GM12878 (cell line): Measurements from ENCODE around the gene RERE. TPM values are rescaled to one million over a fixed set of nuclear protein-coding genes. Genes with fewer than 3 reads are reported as not detected.

Source experiments
- ATAC-seq: fragments of 200-7000 bp; cut with Tn5 transposase; 3 replicates; pipeline ENCODE4 v1.9.1; 2020; ENCODE audit warnings: mild to moderate bottlenecking, moderate library complexity
- BruUV-seq: library from RNA; stranded (reverse); fragments of 400-500 nt; replicated peaks from 2 replicates; lab custom pipeline; 2021; lab: Mats Ljungman, UMichigan
- CTCF ChIA-PET: fragments of 300-600 bp; sonication (Branson Sonifier 250); formaldehyde crosslinking; extraction: SDS; loops from one replicate; lab custom pipeline; 2021; ENCODE audit warnings: inconsistent platforms; lab: Yijun Ruan, JAX
- POLR2A ChIA-PET: fragments of 350-600 bp; formaldehyde crosslinking; extraction: SDS; loops from one replicate; lab custom pipeline; 2021; ENCODE audit warnings: inconsistent platforms; lab: Charles Lee
- RAD21 ChIA-PET: fragments of 300-600 bp; sonication (Branson Sonifier 250); formaldehyde crosslinking; loops from one replicate; lab custom pipeline; 2023; ENCODE audit warnings: antibody characterized with exemption; ENCODE audit not compliant: unreplicated experiment; lab: Charles Lee
- SMC1A ChIA-PET: fragments of 300-600 bp; sonication (Branson Sonifier 250); formaldehyde crosslinking; loops from one replicate; lab custom pipeline; 2023; ENCODE audit not compliant: unreplicated experiment, uncharacterized antibody; lab: Charles Lee
- DNase-seq: peaks from one replicate; pipeline ENCODE4 v3.0.0-alpha.2; 2011; ENCODE audit warnings: low read depth, low spot score
- FAIRE-seq: peaks from 3 replicates; lab custom pipeline; 2011; peaks lifted over from hg19 to GRCh38; lab: Jason Lieb, UNC
- H2AFZ ChIP-seq: 2 replicates; pipeline ENCODE4 v1.6.0; 2011; ENCODE audit warnings: low read depth, low read length, control low read depth; ENCODE audit not compliant: control insufficient read depth
- H3K27ac ChIP-seq: 2 replicates; pipeline ENCODE4 v1.5.1; 2011; ENCODE audit warnings: control low read depth; ENCODE audit not compliant: control insufficient read depth, insufficient read depth
- H3K27me3 ChIP-seq, 2 experiments: replicated peaks in 1 of 2; 2 replicates each; pipeline versions ENCODE4 v1.6.0 to v1.6.1; 2011; ENCODE audit warnings: low read length in 1 of 2; ENCODE audit not compliant: control insufficient read depth in 2 of 2, insufficient read depth in 2 of 2
- H3K36me3 ChIP-seq, 2 experiments: 2 replicates each; pipeline ENCODE4 v1.5.1; 2011; ENCODE audit warnings: low read length in 1 of 2; ENCODE audit not compliant: control insufficient read depth in 2 of 2, insufficient read depth in 2 of 2
- H3K4me1 ChIP-seq: 2 replicates; pipeline ENCODE4 v1.6.1; 2011; ENCODE audit warnings: mild to moderate bottlenecking, low read length, moderate library complexity, mixed read lengths; ENCODE audit not compliant: control insufficient read depth, insufficient read depth
- H3K4me2 ChIP-seq: 2 replicates; pipeline ENCODE4 v1.6.0; 2011; ENCODE audit warnings: control low read depth; ENCODE audit not compliant: control insufficient read depth, insufficient read depth
- H3K4me3 ChIP-seq: fragments of 200-600 bp; sonication (generic); 2 replicates; pipeline ENCODE4 v1.5.1; 2016
- H3K79me2 ChIP-seq: 2 replicates; pipeline ENCODE4 v1.6.0; 2011; ENCODE audit warnings: low read length; ENCODE audit not compliant: control insufficient read depth, insufficient read depth
- H3K9ac ChIP-seq: 2 replicates; pipeline ENCODE4 v1.8.0; 2011; ENCODE audit warnings: low read length, control low read depth, mixed read lengths; ENCODE audit not compliant: control insufficient read depth, insufficient read depth
- H3K9me3 ChIP-seq: replicated peaks from 3 replicates; pipeline ENCODE4 v1.5.1; 2011; ENCODE audit warnings: mild to moderate bottlenecking, low read length; ENCODE audit not compliant: control insufficient read depth, insufficient read depth
- H4K20me1 ChIP-seq: 2 replicates; pipeline ENCODE4 v1.6.0; 2011; ENCODE audit not compliant: control insufficient read depth, insufficient read depth
- CHD1 ChIP-seq: IDR thresholded peaks from 2 replicates; pipeline ENCODE4 v1.6.1; 2012; ENCODE audit warnings: low read depth, low read length, improper control_type of control experiment
- CREM ChIP-seq: IDR thresholded peaks from 2 replicates; pipeline ENCODE4 v1.6.1; 2014; ENCODE audit warnings: antibody characterized with exemption, low read depth
- FOXM1 ChIP-seq: IDR thresholded peaks from 2 replicates; pipeline ENCODE4 v1.6.1; 2012; ENCODE audit warnings: low read depth, mild to moderate bottlenecking, inconsistent platforms, low read length, moderate library complexity
- KAT2A ChIP-seq: conservative IDR thresholded peaks from 2 replicates; pipeline ENCODE4 v1.6.1; 2011; ENCODE audit warnings: low read depth, low read length; ENCODE audit not compliant: control insufficient read depth
- MEF2A ChIP-seq: IDR thresholded peaks from 2 replicates; pipeline ENCODE4 v1.6.1; 2011; ENCODE audit warnings: low read depth, mild to moderate bottlenecking, low read length, moderate library complexity; ENCODE audit not compliant: insufficient read depth
- MLLT1 ChIP-seq: fragments of 450-650 bp; IDR thresholded peaks from 2 replicates; pipeline ENCODE4 v1.6.1; 2016; ENCODE audit warnings: mild to moderate bottlenecking
- SP1 ChIP-seq: IDR thresholded peaks from one replicate; pipeline ENCODE4 v1.6.1; 2011; ENCODE audit warnings: low read depth, low read length
- TCF12 ChIP-seq: IDR thresholded peaks from 2 replicates; pipeline ENCODE4 v1.6.1; 2011; ENCODE audit warnings: low read depth, mild to moderate bottlenecking, low read length
- WGBS: methylation state at CpG from one replicate; pipeline ENCODE4 v1.1.6; 2016; ENCODE audit warnings: low lambda C conversion rate; ENCODE audit not compliant: insufficient replicate concordance, insufficient coverage; ENCODE audit errors: missing lambda C conversion rate; 5-methylcytosine and 5-hydroxymethylcytosine counted together
- in situ Hi-C: fragments of 300-500 bp; cut with MboI; formaldehyde crosslinking; loops from 9 replicates; pipeline ENCODE4 v1.14.3; 2018; ENCODE audit warnings: mixed read lengths
- intact Hi-C: fragments of 100-400 bp; cut with micrococcal nuclease; formaldehyde crosslinking; loops from one replicate; pipeline ENCODE4 v1.14.2; 2022; ENCODE audit not compliant: unreplicated experiment
- polyA plus RNA-seq, 11 experiments: library from polyadenylated mRNA; depleted of rRNA in 4 of 11; unstranded in 6 of 11; stranded (reverse) in 5 of 11; fragments of >200 nt; fragmentation: Nextera tagmentation in 4 of 11; fragmentation: Illumina TruSeq in 1 of 11; extraction: Ambion mirVana in 4 of 11; extraction: Trizol in 1 of 11; gene quantifications; 1 replicate in 1 of 11; 2 replicates in 10 of 11; pipeline versions ENCODE4 v1.2.1 to v1.2.3, GENCODE V29; 2011 to 2016; ENCODE audit warnings: inconsistent platforms in 2 of 11, missing spikeins in 2 of 11, low read depth in 1 of 11
- total RNA-seq, 4 experiments: library from RNA; depleted of rRNA in 3 of 4; stranded (reverse); fragments of >200 nt in 3 of 4; fragmentation: Illumina TruSeq in 1 of 4; extraction: Trizol in 1 of 4; gene quantifications; 2 replicates each; pipeline versions ENCODE4 v1.2.1 to v1.2.3, GENCODE V29; 2013 to 2021

Gene RERE
- total and polyA plus RNA-seq, 10 of the 15 experiments (the other 5 are each of a cell fraction or from before 2014, with no cell fraction given): 5.2 to 60.5 (median 20.2) TPM

- Histone ChIP-seq H3K4me1 (peaks cover 5% of the 10 kb centered on the region; the same call in 1 of the 2 replicates), H3K4me2 (no peak overlapping the region), H3K79me2 (peaks cover 2% of the 10 kb centered on the region), H2AFZ (no peak overlapping the region), H3K36me3 (no peaks in the 10 kb centered on the region; a peak in 1 of 4 replicates), H3K9ac (no peak overlapping the region), H3K27me3 (no peaks in the 10 kb centered on the region), H3K4me3 (no peak overlapping the region), H4K20me1 (no peaks in the 10 kb centered on the region), H3K27ac (no peak overlapping the region; the same call in 1 of the 2 replicates), H3K9me3 (no peaks in the 10 kb centered on the region)
- SMC1A ChIA-PET: interaction anchor here (1.1 to 1.4 kb wide), 3 partner anchors 12 to 68 kb away, joined by 3 to 5 read pairs (median 3); no protein-coding TSS in a partner anchor
- no peak for TF ChIP-seq CHD1
- TF ChIP-seq TCF12: no peak
- TF ChIP-seq MLLT1: no peak
- no peak for TF ChIP-seq MEF2A
- no peak for TF ChIP-seq KAT2A
- no peak for TF ChIP-seq CREM
- no peak for TF ChIP-seq SP1
- TF ChIP-seq FOXM1: no peak
- no TSS peak for BruUV-seq
- RAD21 ChIA-PET: no interaction called here
- DNase-seq (no peak), FAIRE-seq (peak; percentile 23), ATAC-seq (peak; percentile 25; the same call in 2 of the 3 replicates)
- intact Hi-C loops (no loop called here), in situ Hi-C loops (no loop called here)
- POLR2A ChIA-PET: no interaction called here
- CTCF ChIA-PET: interaction anchor here (0.6 to 2.6 kb wide), 6 partner anchors 12 to 219 kb away, joined by 3 to 8 read pairs (median 3); no protein-coding TSS in a partner anchor
- 45% methylated on average over 1 of the region's 1 CpG for WGBS
These were observed 37.0 kb downstream of the RERE start for GRCh38 chr1:8780405-8780804.
